GM12873 (cell line): ENCODE results near the gene TOMM70.

ENCODE experiments used
- CTCF ChIP-seq: IDR thresholded peaks from 2 replicates; pipeline ENCODE4 v1.5.1; 2012; ENCODE audit warnings: low read depth, mild to moderate bottlenecking, moderate library complexity, low read length, control low read depth; ENCODE audit not compliant: insufficient read depth; ENCODE audit errors: missing control alignments

The TOMM70 gene

GRCh38 chr3:100407977-100408532 lies 7.2 kb upstream of the TOMM70 start:
- no peak for TF ChIP-seq CTCF

- no peak for TF ChIP-seq CTCF
Observed at GRCh38 chr3:100407164-100407563, 6.3 kb upstream of the TOMM70 start.

GRCh38 chr3:100404250-100404548 lies 3.3 kb upstream of the TOMM70 start:
- TF ChIP-seq CTCF = no peak

GRCh38 chr3:100403362-100404249 lies 2.7 kb upstream of the TOMM70 start:
- TF ChIP-seq CTCF = peak; percentile 10

GRCh38 chr3:100402891-100403290 lies 2.0 kb upstream of the TOMM70 start:
- TF ChIP-seq CTCF = no peak

- no peak for TF ChIP-seq CTCF
Observed at GRCh38 chr3:100402256-100402655, 1.4 kb upstream of the TOMM70 start.

- no peak for TF ChIP-seq CTCF
Observed at GRCh38 chr3:100401674-100402041, 769 bp upstream of the TOMM70 start.
